Measurements from ENCODE around the gene CNDP1. TPM values are rescaled to one million over a fixed set of nuclear protein-coding genes. Genes with fewer than 3 reads are reported as not detected.
A peak's percentile ranks its signal among the peaks of the same experiment; 100 is the strongest.
"Not testable (repeated sequence)": the region's sequence is repeated elsewhere in the genome, so short reads cannot be mapped to it uniquely, and the experiment has no call there.

Gene CNDP1
- total and polyA plus RNA-seq, 7 experiments from 2014 or later, result 0.12 to 0.34 (median 0.19) TPM; not detected in 4

DNA sequence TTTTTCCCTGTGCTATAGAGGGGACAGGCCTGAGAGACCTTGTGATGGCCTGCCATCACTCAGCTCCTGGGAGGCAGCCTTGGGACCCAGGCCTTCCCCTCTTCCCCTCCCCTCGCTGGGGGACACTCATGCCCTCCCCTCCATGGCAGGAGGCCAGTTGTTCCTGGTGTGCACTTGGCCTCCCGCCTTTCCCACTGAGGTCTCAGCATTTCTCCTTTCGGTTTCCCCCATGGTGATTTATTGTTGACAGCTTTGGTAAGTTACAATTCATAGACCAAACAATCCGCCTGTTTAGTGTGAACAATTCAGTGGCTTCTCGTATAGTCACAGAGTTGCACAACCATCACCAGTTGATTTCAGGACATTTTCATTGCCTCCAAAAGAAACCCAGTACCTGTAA lies 10.2 kb upstream of the CNDP1 start:
- H3K27ac ChIP-seq (ENCODE audit: low read depth, low read length), result no peak overlapping the region
- no peaks in the 10 kb centered on the region for H3K27me3 ChIP-seq (ENCODE audit: control insufficient read depth in 2 of 2, insufficient read depth in 2 of 2, low read length in 2 of 2)
- H3K4me1 Mint-ChIP-seq, result peaks cover 0 to 6% (median 0%) of the 10 kb centered on the region in 7 donors
- no peak overlapping the region for H3K27ac Mint-ChIP-seq
- H3K36me3 Mint-ChIP-seq, result peaks cover 14 to 40% (median 23%) of the 10 kb centered on the region in 5 donors
- POLR2A ChIA-PET, result no interaction called here
- intact Hi-C loops (cut with micrococcal nuclease), result no loop called here
- H3K27me3 Mint-ChIP-seq, result peaks cover 0 to 19% (median 0%) of the 10 kb centered on the region in 5 donors
- no peaks in the 10 kb centered on the region for H3K4me1 ChIP-seq (ENCODE audit: control insufficient read depth in 2 of 2, insufficient read depth in 2 of 2, low read length in 2 of 2)
- peaks cover 0 to 4% (median 0%) of the 10 kb centered on the region in 11 donors for H3K9me3 Mint-ChIP-seq
- peak; percentile 14 for ATAC-seq
- no peak overlapping the region for H3K4me3 Mint-ChIP-seq
- peaks cover 0 to 28% (median 6%) of the 10 kb centered on the region in 3 experiments for H3K36me3 ChIP-seq (ENCODE audit: control insufficient read depth in 2 of 3, insufficient read depth in 3 of 3, low read length in 3 of 3)
- CTCF ChIA-PET, result no interaction called here
- no peak for DNase-seq
- no peaks in the 10 kb centered on the region for H3K9me3 ChIP-seq (ENCODE audit: control insufficient read depth in 2 of 3, low read length in 3 of 3)
- no peak overlapping the region for H3K4me3 ChIP-seq (ENCODE audit: low read length)

DNA sequence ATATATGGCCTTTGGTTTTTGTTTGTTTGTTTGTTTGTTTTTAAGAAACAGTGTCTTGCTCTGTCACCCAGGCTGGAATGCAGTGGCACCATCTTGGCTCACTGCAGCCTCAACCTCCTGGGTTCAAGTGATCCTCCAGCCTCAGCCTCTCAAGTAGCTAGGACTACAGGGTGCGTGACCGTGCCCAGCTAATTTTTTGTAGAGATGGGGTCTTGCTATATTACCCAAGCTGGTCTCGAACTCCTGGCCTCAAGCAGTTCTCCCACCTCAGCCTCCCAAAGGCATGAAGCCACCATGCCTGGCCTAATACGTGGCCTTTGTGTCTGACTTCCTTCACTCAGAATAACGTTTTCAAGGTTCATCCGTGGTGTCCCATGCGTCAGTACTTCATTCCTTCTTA lies 9.4 kb upstream of the CNDP1 start:
- H3K4me1 ChIP-seq (ENCODE audit: control insufficient read depth in 2 of 2, insufficient read depth in 2 of 2, low read length in 2 of 2); H3K27ac Mint-ChIP-seq; H3K4me1 Mint-ChIP-seq; H3K9me3 ChIP-seq (ENCODE audit: control insufficient read depth in 2 of 3, low read length in 3 of 3); POLR2A ChIA-PET; H3K27ac ChIP-seq (ENCODE audit: low read depth, low read length); CTCF ChIA-PET; intact Hi-C loops (cut with micrococcal nuclease); H3K4me3 Mint-ChIP-seq; H3K4me3 ChIP-seq (ENCODE audit: low read length); DNase-seq; H3K9me3 Mint-ChIP-seq; H3K27me3 ChIP-seq (ENCODE audit: control insufficient read depth in 2 of 2, insufficient read depth in 2 of 2, low read length in 2 of 2); ATAC-seq: not testable (repeated sequence)
- Mint-ChIP-seq H3K36me3 (peaks cover 12 to 32% (median 16%) of the 10 kb centered on the region in 5 donors), H3K27me3 (peaks cover 0 to 19% (median 0%) of the 10 kb centered on the region in 5 donors)
- peaks cover 0 to 20% (median 0%) of the 10 kb centered on the region in 3 experiments for H3K36me3 ChIP-seq (ENCODE audit: control insufficient read depth in 2 of 3, insufficient read depth in 3 of 3, low read length in 3 of 3)

DNA sequence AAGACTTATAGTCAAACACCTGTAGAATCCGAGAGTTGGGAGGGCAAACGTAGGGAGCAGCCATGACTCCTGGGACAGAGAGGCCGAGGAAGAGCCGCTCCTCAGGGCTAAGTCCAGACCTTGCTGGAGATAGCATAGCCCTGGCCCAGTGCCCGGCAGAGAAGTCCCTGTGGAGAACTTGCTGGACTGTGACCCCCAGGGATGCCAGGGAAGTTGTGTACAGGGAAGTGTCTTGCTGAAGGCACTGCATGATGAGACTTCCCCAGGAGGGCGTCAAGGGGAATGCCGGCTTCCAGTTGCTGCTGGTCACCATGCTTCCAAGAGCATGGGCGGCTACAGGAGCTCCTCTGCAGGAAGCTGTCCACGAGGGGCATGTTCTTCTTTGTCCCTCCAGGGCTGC lies 8.6 kb upstream of the CNDP1 start:
- POLR2A ChIA-PET, result no interaction called here

DNA sequence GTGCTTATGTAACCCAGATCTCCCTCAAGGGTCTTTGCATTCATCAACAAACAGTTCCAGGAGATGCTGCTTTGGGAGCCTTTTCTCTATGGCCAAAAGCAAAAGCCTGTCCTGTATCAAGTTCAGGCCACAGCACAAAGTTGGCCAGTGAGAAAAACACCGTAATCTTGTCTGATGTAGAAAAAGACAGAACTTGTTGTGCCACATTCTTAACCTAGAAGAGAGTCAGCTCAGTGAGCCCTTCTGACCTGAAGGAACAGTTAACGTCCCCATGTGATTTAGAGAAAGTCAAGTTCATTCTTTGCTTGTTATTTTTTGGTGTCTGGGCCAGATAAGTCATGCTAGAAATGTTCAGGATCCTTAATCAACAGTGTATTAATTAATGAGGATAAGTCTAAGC lies 7.8 kb upstream of the CNDP1 start:
- no peaks in the 10 kb centered on the region for H3K9me3 ChIP-seq (ENCODE audit: control insufficient read depth in 2 of 3, low read length in 3 of 3)
- Mint-ChIP-seq H3K9me3 (peaks cover 0 to 4% (median 0%) of the 10 kb centered on the region in 11 donors), H3K27ac (no peak overlapping the region), H3K4me3 (no peak overlapping the region), H3K4me1 (peaks cover 0 to 5% (median 0%) of the 10 kb centered on the region in 7 donors), H3K27me3 (peaks cover 0 to 19% (median 4%) of the 10 kb centered on the region in 5 donors), H3K36me3 (peaks cover under 1 to 16% (median 6%) of the 10 kb centered on the region in 5 donors)
- no peaks in the 10 kb centered on the region for H3K27me3 ChIP-seq (ENCODE audit: control insufficient read depth in 2 of 2, insufficient read depth in 2 of 2, low read length in 2 of 2)
- no peak for DNase-seq
- H3K4me3 ChIP-seq (ENCODE audit: low read length), result no peak overlapping the region
- peaks cover 0 to 4% (median 0%) of the 10 kb centered on the region in 3 experiments for H3K36me3 ChIP-seq (ENCODE audit: control insufficient read depth in 2 of 3, insufficient read depth in 3 of 3, low read length in 3 of 3)
- no peak overlapping the region for H3K27ac ChIP-seq (ENCODE audit: low read depth, low read length)
- intact Hi-C loops (cut with micrococcal nuclease), result no loop called here
- ChIA-PET CTCF (interaction anchor here (0.6 to 1.1 kb wide), 2 partner anchors 25 to 64 kb away, joined by 3 to 4 read pairs; no protein-coding TSS in a partner anchor), POLR2A (no interaction called here)
- H3K4me1 ChIP-seq (ENCODE audit: control insufficient read depth in 2 of 2, insufficient read depth in 2 of 2, low read length in 2 of 2), result no peaks in the 10 kb centered on the region
- ATAC-seq, result no peak

More for the DNA sequence above, 8.6 kb upstream of the CNDP1 start:
- peaks cover 7 to 24% (median 13%) of the 10 kb centered on the region in 5 donors for H3K36me3 Mint-ChIP-seq
- H3K27me3 Mint-ChIP-seq, result peaks cover 0 to 19% (median 4%) of the 10 kb centered on the region in 5 donors
- Histone ChIP-seq H3K36me3 (ENCODE audit: control insufficient read depth in 2 of 3, insufficient read depth in 3 of 3, low read length in 3 of 3) (peaks cover 0 to 11% (median 0%) of the 10 kb centered on the region in 3 experiments), H3K9me3 (ENCODE audit: control insufficient read depth in 2 of 3, low read length in 3 of 3) (no peaks in the 10 kb centered on the region), H3K27me3 (ENCODE audit: control insufficient read depth in 2 of 2, insufficient read depth in 2 of 2, low read length in 2 of 2) (no peaks in the 10 kb centered on the region), H3K4me3 (ENCODE audit: low read length) (no peak overlapping the region), H3K27ac (ENCODE audit: low read depth, low read length) (no peak overlapping the region), H3K4me1 (ENCODE audit: control insufficient read depth in 2 of 2, insufficient read depth in 2 of 2, low read length in 2 of 2) (no peaks in the 10 kb centered on the region)
- H3K27ac Mint-ChIP-seq, result no peak overlapping the region
- CTCF ChIA-PET, result interaction anchor here (1.1 kb wide), 1 partner anchor 26 kb away, joined by 4 read pairs; no protein-coding TSS in a partner anchor
- ATAC-seq, result no peak
- intact Hi-C loops (cut with micrococcal nuclease), result no loop called here
- H3K4me3 Mint-ChIP-seq, result no peak overlapping the region
- peaks cover 0 to 4% (median 0%) of the 10 kb centered on the region in 11 donors for H3K9me3 Mint-ChIP-seq
- H3K4me1 Mint-ChIP-seq, result peaks cover 0 to 5% (median 0%) of the 10 kb centered on the region in 7 donors
- no peak for DNase-seq

DNA sequence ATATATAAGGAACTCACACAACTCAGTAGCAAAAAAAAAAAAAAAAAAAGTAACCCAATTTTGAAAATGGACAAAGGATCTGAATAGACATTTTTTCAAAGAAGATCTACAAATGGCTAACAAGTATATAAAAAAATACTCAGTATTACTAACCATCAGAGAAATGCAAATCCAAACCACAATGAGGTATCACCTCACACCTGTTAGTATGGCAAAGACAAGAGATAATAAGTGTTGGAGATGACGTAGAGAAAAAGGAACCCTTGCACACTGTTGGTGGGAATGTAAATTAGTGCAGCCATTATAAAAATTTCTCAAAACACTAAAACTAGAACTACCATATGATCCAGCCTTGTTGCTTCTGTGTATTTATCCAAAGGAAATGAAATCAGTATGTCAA lies 5.8 kb upstream of the CNDP1 start:
- intact Hi-C loops (cut with micrococcal nuclease), result no loop called here
- Histone ChIP-seq H3K27ac (ENCODE audit: low read depth, low read length) (no peak overlapping the region), H3K36me3 (ENCODE audit: control insufficient read depth in 2 of 3, insufficient read depth in 3 of 3, low read length in 3 of 3) (no peaks in the 10 kb centered on the region), H3K27me3 (ENCODE audit: control insufficient read depth in 2 of 2, insufficient read depth in 2 of 2, low read length in 2 of 2) (no peaks in the 10 kb centered on the region), H3K4me3 (ENCODE audit: low read length) (no peak overlapping the region), H3K9me3 (ENCODE audit: control insufficient read depth in 2 of 3, low read length in 3 of 3) (no peaks in the 10 kb centered on the region), H3K4me1 (ENCODE audit: control insufficient read depth in 2 of 2, insufficient read depth in 2 of 2, low read length in 2 of 2) (no peaks in the 10 kb centered on the region)
- ATAC-seq (no peak), DNase-seq (no peak)
- peaks cover 0 to 4% (median 0%) of the 10 kb centered on the region in 11 donors for H3K9me3 Mint-ChIP-seq
- H3K36me3 Mint-ChIP-seq, result peaks cover 0 to 4% (median 0%) of the 10 kb centered on the region in 5 donors
- ChIA-PET POLR2A (no interaction called here), CTCF (no interaction called here)
- H3K4me3 Mint-ChIP-seq, result no peak overlapping the region
- H3K4me1 Mint-ChIP-seq, result peaks cover 0 to 5% (median 0%) of the 10 kb centered on the region in 7 donors
- no peak overlapping the region for H3K27ac Mint-ChIP-seq
- H3K27me3 Mint-ChIP-seq, result peaks cover 0 to 19% (median 5%) of the 10 kb centered on the region in 5 donors

DNA sequence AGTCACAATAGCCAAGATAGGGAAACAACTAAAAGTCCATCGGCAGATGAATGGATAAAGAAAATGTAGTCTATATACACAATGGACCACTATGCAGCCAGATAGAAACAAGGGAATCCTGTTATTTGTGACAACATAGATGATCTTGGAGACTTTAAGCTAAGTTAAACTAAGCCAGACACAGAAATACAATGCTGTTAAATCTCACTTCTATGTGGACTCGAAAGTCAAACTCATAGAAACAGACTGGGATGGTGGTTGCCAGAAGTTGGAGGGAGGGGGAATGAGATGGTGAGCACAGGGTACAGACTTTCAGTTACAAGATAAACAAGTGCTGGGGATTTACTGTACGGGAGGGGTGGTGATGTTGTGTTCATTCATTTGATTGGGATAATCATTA lies 5.4 kb upstream of the CNDP1 start:
- Mint-ChIP-seq H3K27me3 (peaks cover 0 to 19% (median 5%) of the 10 kb centered on the region in 5 donors), H3K36me3 (peaks cover 0 to 4% (median 0%) of the 10 kb centered on the region in 5 donors), H3K4me3 (no peak overlapping the region), H3K9me3 (peaks cover 0 to 4% (median 0%) of the 10 kb centered on the region in 11 donors), H3K4me1 (peaks cover 0 to 5% (median 0%) of the 10 kb centered on the region in 7 donors), H3K27ac (no peak overlapping the region)
- intact Hi-C loops (cut with micrococcal nuclease), result no loop called here
- Histone ChIP-seq H3K27me3 (ENCODE audit: control insufficient read depth in 2 of 2, insufficient read depth in 2 of 2, low read length in 2 of 2) (no peaks in the 10 kb centered on the region), H3K36me3 (ENCODE audit: control insufficient read depth in 2 of 3, insufficient read depth in 3 of 3, low read length in 3 of 3) (no peaks in the 10 kb centered on the region), H3K4me1 (ENCODE audit: control insufficient read depth in 2 of 2, insufficient read depth in 2 of 2, low read length in 2 of 2) (no peaks in the 10 kb centered on the region), H3K27ac (ENCODE audit: low read depth, low read length) (no peak overlapping the region), H3K9me3 (ENCODE audit: control insufficient read depth in 2 of 3, low read length in 3 of 3) (no peaks in the 10 kb centered on the region), H3K4me3 (ENCODE audit: low read length) (no peak overlapping the region)
- CTCF ChIA-PET, result no interaction called here
- ATAC-seq, result no peak
- no peak for DNase-seq
- POLR2A ChIA-PET, result no interaction called here

DNA sequence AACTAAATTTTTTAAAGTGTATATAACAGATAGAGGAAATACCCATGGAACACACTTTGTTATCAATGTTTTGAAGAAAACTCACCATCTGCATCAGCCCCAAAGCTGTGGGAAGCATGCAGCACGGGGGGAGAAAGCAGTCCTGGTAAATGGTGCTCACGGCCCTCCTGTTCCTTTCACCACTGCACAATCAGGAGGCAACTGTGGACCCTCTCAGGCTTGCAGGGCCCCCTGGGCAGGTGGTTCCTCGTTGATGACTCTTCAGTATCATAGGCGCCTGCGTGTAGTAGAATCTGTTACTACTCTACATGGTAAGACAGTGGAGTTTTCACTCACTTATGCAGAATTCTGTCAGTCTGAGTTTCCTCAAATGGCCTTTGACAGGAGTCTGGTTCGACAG lies 4.9 kb upstream of the CNDP1 start:
- Mint-ChIP-seq H3K27me3 (peaks cover 0 to 19% (median 5%) of the 10 kb centered on the region in 5 donors), H3K36me3 (peaks cover 0 to 1% (median 0%) of the 10 kb centered on the region in 5 donors), H3K4me1 (peaks cover 0 to under 1% (median 0%) of the 10 kb centered on the region in 7 donors), H3K27ac (no peak overlapping the region), H3K9me3 (peaks cover 0 to 4% (median 0%) of the 10 kb centered on the region in 11 donors), H3K4me3 (no peak overlapping the region)
- POLR2A ChIA-PET, result no interaction called here
- no peaks in the 10 kb centered on the region for H3K9me3 ChIP-seq (ENCODE audit: control insufficient read depth in 2 of 3, low read length in 3 of 3)
- no peaks in the 10 kb centered on the region for H3K27me3 ChIP-seq (ENCODE audit: control insufficient read depth in 2 of 2, insufficient read depth in 2 of 2, low read length in 2 of 2)
- no peak overlapping the region for H3K27ac ChIP-seq (ENCODE audit: low read depth, low read length)
- CTCF ChIA-PET, result no interaction called here
- DNase-seq, result no peak
- no peak for ATAC-seq
- H3K4me3 ChIP-seq (ENCODE audit: low read length), result no peak overlapping the region
- H3K4me1 ChIP-seq (ENCODE audit: control insufficient read depth in 2 of 2, insufficient read depth in 2 of 2, low read length in 2 of 2), result no peaks in the 10 kb centered on the region
- intact Hi-C loops (cut with micrococcal nuclease), result no loop called here
- H3K36me3 ChIP-seq (ENCODE audit: control insufficient read depth in 2 of 3, insufficient read depth in 3 of 3, low read length in 3 of 3), result no peaks in the 10 kb centered on the region

All from naive thymus-derived CD4-positive, alpha-beta T cell (primary cell).